GM06990 (cell line): ENCODE results near the gene LY6G5C.

ENCODE experiments used
- DNase-seq: peaks from one replicate; pipeline ENCODE4 v3.0.0-alpha.2; 2011; ENCODE audit not compliant: insufficient read length; ENCODE audit errors: extremely low read depth
- H3K27me3 ChIP-seq: replicated peaks from 2 replicates; pipeline ENCODE4 v1.6.0; 2011; ENCODE audit warnings: low read length; ENCODE audit not compliant: control insufficient read depth, insufficient read depth
- H3K36me3 ChIP-seq: 2 replicates; pipeline ENCODE4 v1.5.1; 2011; ENCODE audit warnings: low read length; ENCODE audit not compliant: control insufficient read depth, insufficient read depth
- H3K4me3 ChIP-seq: replicated peaks from 2 replicates; pipeline ENCODE4 v1.5.1; 2011; ENCODE audit warnings: low read depth, mild to moderate bottlenecking, control low read depth, low read length
- CTCF ChIP-seq: IDR thresholded peaks from 2 replicates; pipeline ENCODE4 v1.5.1; 2011; ENCODE audit warnings: low read length, control low read depth, mild to moderate bottlenecking, inconsistent platforms; ENCODE audit not compliant: insufficient read depth, poor library complexity, severe bottlenecking

Gene LY6G5C, protein sequence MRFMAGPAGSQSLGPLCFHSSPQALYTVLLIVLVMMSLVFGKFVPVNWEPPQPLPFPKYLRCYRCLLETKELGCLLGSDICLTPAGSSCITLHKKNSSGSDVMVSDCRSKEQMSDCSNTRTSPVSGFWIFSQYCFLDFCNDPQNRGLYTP

GRCh38 chr6:31680226-31681134 is at the start of gene LY6G5C:
LY6G5C (minus strand) TSS chr6:31681067; CDS start chr6:31680373, 694 bp downstream.
- Histone ChIP-seq H3K36me3 (peaks cover 1% of the 10 kb centered on the region), H3K4me3 (peak within 1 kb of the TSS; percentile 61), H3K27me3 (no peaks in the 10 kb centered on the region)
- peak; percentile 74 for TF ChIP-seq CTCF
- peak; percentile 61 for DNase-seq

DNA sequence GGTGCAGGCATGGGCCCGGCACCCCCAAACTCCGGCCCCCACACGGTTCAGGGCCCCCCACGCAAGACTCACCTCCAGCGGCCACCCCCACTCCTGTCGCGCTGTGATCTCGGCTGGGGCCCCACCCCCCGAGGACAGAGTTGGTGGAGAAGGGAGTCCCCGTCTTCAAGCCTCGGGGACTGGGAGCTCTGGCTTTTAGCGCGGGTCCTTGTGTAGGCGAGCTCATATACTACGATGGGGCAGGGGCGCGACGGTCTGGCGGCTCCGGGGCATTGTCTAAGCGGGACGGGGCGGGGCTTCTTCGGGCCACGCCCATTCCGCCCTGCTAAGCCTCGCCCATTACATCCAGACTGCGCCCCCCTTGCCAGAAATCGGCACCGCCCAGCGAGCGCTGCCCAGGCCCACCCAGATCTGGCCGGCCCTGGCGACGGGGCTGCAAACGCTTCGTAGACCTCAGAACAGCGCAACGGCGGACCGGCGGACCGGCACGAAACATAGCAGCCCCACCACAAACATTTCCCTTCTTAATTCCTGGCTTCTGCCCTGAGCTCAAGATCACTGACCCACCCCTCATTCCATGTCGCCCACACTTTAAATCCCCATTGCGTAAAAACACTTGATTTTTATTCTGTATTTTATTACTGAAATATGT is 49.2 kb upstream of the LY6G5C start:
- H3K4me3 ChIP-seq = peak overlapping the region; percentile 64
- peak; percentile 80 for DNase-seq
- peaks cover 11% of the 10 kb centered on the region for H3K36me3 ChIP-seq
- no peak for TF ChIP-seq CTCF
- no peaks in the 10 kb centered on the region for H3K27me3 ChIP-seq

- Histone ChIP-seq H3K36me3 (peaks cover 11% of the 10 kb centered on the region), H3K4me3 (peak overlapping the region; percentile 64), H3K27me3 (no peaks in the 10 kb centered on the region)
- DNase-seq = peak; percentile 81
- no peak for TF ChIP-seq CTCF
Measured at GRCh38 chr6:31729515-31729978, 48.7 kb upstream of the LY6G5C start.

GRCh38 chr6:31728767-31729514 is 48.1 kb upstream of the LY6G5C start, which contains the start of gene DDAH2:
DDAH2 (minus strand) TSS chr6:31729299; CDS start chr6:31729161, 138 bp downstream.
- peak; percentile 92 for TF ChIP-seq CTCF
- H3K36me3 ChIP-seq = peaks cover 9% of the 10 kb centered on the region
- no peaks in the 10 kb centered on the region for H3K27me3 ChIP-seq
- DNase-seq = no peak
- peak within 1 kb of the TSS; percentile 64 for H3K4me3 ChIP-seq
